ENCODE measurements around the gene LYL1. TPM values are rescaled to one million over a fixed set of nuclear protein-coding genes. Genes with fewer than 3 reads are reported as not detected.

Gene LYL1
- total RNA-seq, 1 experiment from 2014 or later: 0.63 TPM

DNA sequence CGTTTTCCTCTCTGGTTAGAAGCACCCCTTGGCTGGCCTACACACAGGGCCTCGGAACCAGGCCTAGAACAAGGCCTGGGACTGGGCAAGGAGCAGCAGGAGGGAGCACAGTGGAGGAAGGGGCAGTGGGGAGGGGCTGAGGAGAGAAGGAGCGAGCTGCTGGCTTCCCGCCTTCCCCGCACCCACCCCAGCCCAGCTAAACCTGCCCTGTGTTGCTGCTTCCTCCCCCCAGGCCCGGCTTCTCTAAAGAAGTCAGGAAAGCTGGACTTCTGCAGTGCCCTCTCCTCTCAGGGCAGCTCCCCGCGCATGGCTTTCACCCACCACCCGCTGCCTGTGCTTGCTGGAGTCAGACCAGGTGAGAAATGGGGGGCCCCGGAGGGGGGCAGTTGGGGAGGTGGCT, 24.3 kb downstream of the LYL1 start:
- Mint-ChIP-seq H3K4me1 (peaks cover 25 to 58% of the 10 kb centered on the region in 2 experiments), H3K9me3 (no peaks in the 10 kb centered on the region), H3K27me3 (ENCODE audit: low read depth) (peaks cover 60% of the 10 kb centered on the region), H3K27ac (no peak overlapping the region), H3K36me3 (ENCODE audit: insufficient read depth in 1 of 3, low read depth in 3 of 3) (peaks cover 0 to 1% (median 0%) of the 10 kb centered on the region in 3 experiments; a peak in 1 of 7 replicates), H3K4me3 (no peak overlapping the region; a peak in 1 of 5 replicates)
- no peak overlapping the region for H3K27ac ChIP-seq (ENCODE audit: insufficient read length, low read depth, low read length)
- H2BK12ac ChIP-seq (ENCODE audit: insufficient read length, low read depth, low read length): no peak overlapping the region
- no CpG with 5 or more reads among the region's 10 CpGs for WGBS (ENCODE audit: extremely low coverage, insufficient read length, low lambda C conversion rate)
- H2BK20ac ChIP-seq (ENCODE audit: low read depth, low read length, poor library complexity, severe bottlenecking): no peak overlapping the region
- no peak overlapping the region for H2BK5ac ChIP-seq (ENCODE audit: insufficient read length, low read length)
- peaks cover 2% of the 10 kb centered on the region; the same call in 1 of the 2 replicates for H3K27me3 ChIP-seq (ENCODE audit: insufficient read depth, low read length)
- peaks cover 12% of the 10 kb centered on the region; the same call in 1 of the 2 replicates for H3K4me1 ChIP-seq (ENCODE audit: insufficient read depth, low read length)
- peaks cover 5% of the 10 kb centered on the region for H3K23me2 ChIP-seq (ENCODE audit: insufficient read length, low read depth, low read length, poor library complexity, severe bottlenecking)
- no peaks in the 10 kb centered on the region for H3K9me3 ChIP-seq (ENCODE audit: control insufficient read depth, low read depth, low read length)
- H4K8ac ChIP-seq (replicated peaks; ENCODE audit: insufficient read length, low read depth, low read length): no peak overlapping the region
- no peaks in the 10 kb centered on the region for H3K79me2 ChIP-seq (ENCODE audit: insufficient read depth, low read length)
- H2AK5ac ChIP-seq (ENCODE audit: insufficient read length, low read length): no peak overlapping the region
- no peak overlapping the region for H2BK120ac ChIP-seq (ENCODE audit: low read depth, low read length, poor library complexity, severe bottlenecking)
- H3K4ac ChIP-seq (ENCODE audit: low read depth, low read length): no peak overlapping the region
- H2BK15ac ChIP-seq (ENCODE audit: low read depth, low read length): no peak overlapping the region
- DNase-seq: no peak
- H3K79me1 ChIP-seq (ENCODE audit: insufficient read depth, low read depth, low read length, poor library complexity, severe bottlenecking): no peaks in the 10 kb centered on the region
- H4K20me1 ChIP-seq (ENCODE audit: control insufficient read depth, insufficient read depth, insufficient read length): no peaks in the 10 kb centered on the region
- H3K56ac ChIP-seq (ENCODE audit: insufficient read length, low read depth, low read length): no peak overlapping the region
- H2AFZ ChIP-seq (ENCODE audit: low read length): no peak overlapping the region
- H3K23ac ChIP-seq (ENCODE audit: insufficient read length, low read depth, low read length): no peak overlapping the region
- no peak overlapping the region for H3K9ac ChIP-seq (ENCODE audit: extremely low read depth, insufficient read length, low read length)
- no peak overlapping the region for H3T11ph ChIP-seq (ENCODE audit: low read length)
- no peak overlapping the region for H3K18ac ChIP-seq (ENCODE audit: insufficient read length, low read depth, low read length)
- no peak for TF ChIP-seq CTCF (conservative IDR thresholded peaks at IDR 0.05)
- H4K5ac ChIP-seq (ENCODE audit: insufficient read length, low read depth, low read length): no peak overlapping the region
- no peak overlapping the region for H3K4me2 ChIP-seq (ENCODE audit: insufficient read depth, insufficient read length, low read length)
- no peak overlapping the region for H4K91ac ChIP-seq (ENCODE audit: insufficient read length, low read depth, low read length)
- no peak overlapping the region; the same call in 1 of the 2 replicates for H3K14ac ChIP-seq (ENCODE audit: insufficient read depth, low read length)

All from H9 (cell line).